Measurements from ENCODE around the gene ST6GALNAC5. TPM values are rescaled to one million over a fixed set of nuclear protein-coding genes. Genes with fewer than 3 reads are reported as not detected.

The ST6GALNAC5 gene
- polyA plus RNA-seq, 1 experiment = 3.0 TPM

DNA sequence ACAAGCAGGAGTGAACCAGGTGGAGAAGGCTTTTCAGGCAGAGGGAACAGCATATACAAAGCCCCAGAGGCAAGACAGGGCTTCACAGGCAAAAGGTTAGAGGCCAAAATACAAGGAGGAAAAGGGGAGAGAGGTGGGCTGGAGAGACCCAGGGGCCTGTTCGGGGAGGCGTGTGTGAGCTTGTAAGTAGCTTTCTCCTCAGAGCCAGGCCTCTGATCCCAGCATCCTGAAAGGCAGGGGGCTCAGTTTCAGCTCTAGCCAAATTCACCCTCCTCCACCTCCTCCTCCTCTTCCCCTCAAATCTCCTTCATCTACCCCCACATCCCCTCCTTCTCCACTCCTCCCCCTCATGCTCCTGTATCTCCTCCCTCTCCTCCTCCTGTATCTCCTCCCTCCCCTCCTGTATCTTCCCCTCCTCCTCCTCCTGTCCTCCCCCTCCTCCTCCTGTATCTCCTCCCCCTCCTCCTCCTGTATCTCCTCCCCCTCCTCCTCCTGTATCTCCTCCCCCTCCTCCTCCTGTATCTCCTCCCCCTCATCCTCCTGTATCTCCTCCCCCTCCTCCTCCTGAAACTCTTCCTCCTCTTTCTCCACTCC lies 148.6 kb downstream of the ST6GALNAC5 start:
- TF ChIP-seq, protein P1, sequence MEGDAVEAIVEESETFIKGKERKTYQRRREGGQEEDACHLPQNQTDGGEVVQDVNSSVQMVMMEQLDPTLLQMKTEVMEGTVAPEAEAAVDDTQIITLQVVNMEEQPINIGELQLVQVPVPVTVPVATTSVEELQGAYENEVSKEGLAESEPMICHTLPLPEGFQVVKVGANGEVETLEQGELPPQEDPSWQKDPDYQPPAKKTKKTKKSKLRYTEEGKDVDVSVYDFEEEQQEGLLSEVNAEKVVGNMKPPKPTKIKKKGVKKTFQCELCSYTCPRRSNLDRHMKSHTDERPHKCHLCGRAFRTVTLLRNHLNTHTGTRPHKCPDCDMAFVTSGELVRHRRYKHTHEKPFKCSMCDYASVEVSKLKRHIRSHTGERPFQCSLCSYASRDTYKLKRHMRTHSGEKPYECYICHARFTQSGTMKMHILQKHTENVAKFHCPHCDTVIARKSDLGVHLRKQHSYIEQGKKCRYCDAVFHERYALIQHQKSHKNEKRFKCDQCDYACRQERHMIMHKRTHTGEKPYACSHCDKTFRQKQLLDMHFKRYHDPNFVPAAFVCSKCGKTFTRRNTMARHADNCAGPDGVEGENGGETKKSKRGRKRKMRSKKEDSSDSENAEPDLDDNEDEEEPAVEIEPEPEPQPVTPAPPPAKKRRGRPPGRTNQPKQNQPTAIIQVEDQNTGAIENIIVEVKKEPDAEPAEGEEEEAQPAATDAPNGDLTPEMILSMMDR (IDR thresholded peaks at IDR 0.05; ENCODE audit: insufficient read depth, low read depth, low read length) = no peak
- no peak for DNase-seq (ENCODE audit: low read depth)
- ChIA-PET CTCF (interaction anchor here (0.7 kb wide), 1 partner anchor 580 kb away, joined by 3 read pairs; no protein-coding TSS in a partner anchor), POLR2A (no interaction called here)
- no peaks in the 10 kb centered on the region for H3K36me3 ChIP-seq (ENCODE audit: control insufficient read depth, insufficient read depth, low read length)
- no peaks in the 10 kb centered on the region for H3K27me3 ChIP-seq (ENCODE audit: control insufficient read depth, insufficient read depth, low read length)
- H3K4me3 ChIP-seq (ENCODE audit: low read depth, low read length) = no peak overlapping the region

GRCh38 chr1:77016386-77016985 lies 149.2 kb downstream of the ST6GALNAC5 start:
- Histone ChIP-seq H3K36me3 (ENCODE audit: control insufficient read depth, insufficient read depth, low read length) (no peaks in the 10 kb centered on the region), H3K4me3 (ENCODE audit: low read depth, low read length) (no peak overlapping the region), H3K27me3 (ENCODE audit: control insufficient read depth, insufficient read depth, low read length) (no peaks in the 10 kb centered on the region)
- TF ChIP-seq, protein P1 (IDR thresholded peaks at IDR 0.05; ENCODE audit: insufficient read depth, low read depth, low read length) = no peak
- POLR2A ChIA-PET = no interaction called here
- DNase-seq (ENCODE audit: low read depth) = no peak
- CTCF ChIA-PET = no interaction called here

DNA sequence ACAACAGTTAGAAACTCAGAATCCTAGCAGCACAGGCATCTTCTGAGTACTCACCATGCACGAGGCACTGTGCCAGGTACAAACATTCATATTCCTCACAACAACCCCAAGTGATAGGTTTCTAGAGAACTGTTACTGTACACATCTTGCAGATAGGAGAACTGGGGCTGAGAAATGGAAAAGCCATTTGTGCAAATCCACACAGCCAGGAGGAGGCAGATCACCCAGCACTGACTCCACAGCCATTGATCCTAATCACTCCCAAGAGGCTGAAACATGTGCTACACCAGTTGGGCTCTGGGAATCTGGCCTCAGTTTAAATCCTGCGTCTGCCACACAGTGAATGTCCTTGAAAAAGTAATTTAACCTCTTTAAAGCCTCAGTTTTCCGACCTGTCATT lies 151.0 kb downstream of the ST6GALNAC5 start:
- Histone ChIP-seq H3K36me3 (ENCODE audit: control insufficient read depth, insufficient read depth, low read length) (no peaks in the 10 kb centered on the region), H3K4me3 (ENCODE audit: low read depth, low read length) (no peak overlapping the region), H3K27me3 (ENCODE audit: control insufficient read depth, insufficient read depth, low read length) (no peaks in the 10 kb centered on the region)
- DNase-seq (ENCODE audit: low read depth) = no peak
- ChIA-PET CTCF (interaction anchor here (1.6 kb wide), 1 partner anchor 12 kb away, joined by 5 read pairs; no protein-coding TSS in a partner anchor), POLR2A (no interaction called here)
- TF ChIP-seq, protein P1 (IDR thresholded peaks at IDR 0.05; ENCODE audit: insufficient read depth, low read depth, low read length) = no peak

DNA sequence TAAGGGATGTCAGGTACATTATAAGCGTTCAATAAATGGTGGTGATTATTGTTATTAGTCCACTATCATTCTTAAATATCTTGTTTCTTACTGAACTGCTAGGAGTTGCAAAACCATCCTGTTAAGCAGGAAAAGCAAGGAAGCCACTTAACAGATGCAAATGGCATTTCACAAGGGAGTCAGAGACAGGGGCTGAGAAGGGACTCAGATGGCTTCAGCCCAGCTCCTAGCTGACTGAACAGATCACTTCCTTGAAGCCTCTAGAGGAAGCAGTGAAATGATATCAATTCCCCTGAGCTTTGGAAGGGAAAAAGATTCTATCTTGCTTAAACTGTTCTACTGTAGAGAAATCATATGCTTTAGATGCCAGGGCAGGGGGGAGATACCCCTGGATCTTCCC lies 151.5 kb downstream of the ST6GALNAC5 start:
- Histone ChIP-seq H3K36me3 (ENCODE audit: control insufficient read depth, insufficient read depth, low read length) (no peaks in the 10 kb centered on the region), H3K4me3 (ENCODE audit: low read depth, low read length) (no peak overlapping the region), H3K27me3 (ENCODE audit: control insufficient read depth, insufficient read depth, low read length) (no peaks in the 10 kb centered on the region)
- no peak for DNase-seq (ENCODE audit: low read depth)
- CTCF ChIA-PET = interaction anchor here (1.6 kb wide), 1 partner anchor 11 kb away, joined by 5 read pairs; no protein-coding TSS in a partner anchor
- POLR2A ChIA-PET = no interaction called here
- TF ChIP-seq, protein P1 (IDR thresholded peaks at IDR 0.05; ENCODE audit: insufficient read depth, low read depth, low read length) = no peak

DNA sequence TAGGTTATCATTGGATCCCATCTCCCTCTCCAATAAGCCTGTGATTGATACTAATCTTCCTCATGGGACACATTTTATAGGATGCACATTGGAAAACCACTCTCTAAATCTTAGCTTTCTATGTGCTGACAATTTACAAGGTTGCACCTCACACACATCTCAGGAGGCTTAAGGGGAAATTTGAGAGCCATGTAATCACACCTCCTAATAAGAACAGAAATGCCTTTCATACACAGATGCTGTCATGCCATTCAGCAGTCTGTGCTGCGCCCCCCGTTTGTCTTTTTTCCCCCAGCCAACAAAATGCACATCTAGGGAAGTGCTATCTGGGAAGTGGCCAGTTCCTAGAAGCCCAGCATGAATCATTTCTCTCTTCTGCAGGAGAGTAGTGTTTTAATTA lies 154.5 kb downstream of the ST6GALNAC5 start:
- ChIA-PET POLR2A (no interaction called here), CTCF (no interaction called here)
- H3K36me3 ChIP-seq (ENCODE audit: control insufficient read depth, insufficient read depth, low read length) = no peaks in the 10 kb centered on the region
- H3K4me3 ChIP-seq (ENCODE audit: low read depth, low read length) = no peak overlapping the region
- TF ChIP-seq, protein P1 (IDR thresholded peaks at IDR 0.05; ENCODE audit: insufficient read depth, low read depth, low read length) = no peak
- no peak for DNase-seq (ENCODE audit: low read depth)
- H3K27me3 ChIP-seq (ENCODE audit: control insufficient read depth, insufficient read depth, low read length) = no peaks in the 10 kb centered on the region
